K562 (cell line): ENCODE results near the gene PNPLA2. TPM values are rescaled to one million over a fixed set of nuclear protein-coding genes. Genes with fewer than 3 reads are reported as not detected.

Source experiments
- ATAC-seq: fragments of 200-7000 bp; cut with Tn5 transposase; 3 replicates; pipeline ENCODE4 v1.9.1; 2020; ENCODE audit warnings: moderate library complexity
- BruUV-seq: library from RNA; stranded (reverse); fragments of 400-500 nt; replicated peaks from 2 replicates; lab custom pipeline; 2021; lab: Mats Ljungman, UMichigan
- CTCF ChIA-PET: fragments of 300-600 bp; formaldehyde crosslinking; extraction: SDS; loops from one replicate; lab custom pipeline; 2021; ENCODE audit warnings: low intra/inter-chr PET ratio; lab: Yijun Ruan, JAX
- POLR2A ChIA-PET: fragments of 300-600, 350-650 bp; sonication (Branson Sonifier 250); formaldehyde crosslinking; extraction: SDS; loops from one replicate; lab custom pipeline; 2021; ENCODE audit warnings: antibody characterized with exemption, inconsistent platforms; lab: Yijun Ruan, JAX
- DNase-seq, 4 experiments: peaks; one replicate each; pipeline versions ENCODE4 v3.0.0 to v3.0.0-alpha.2; 2011 to 2018; ENCODE audit warnings: low spot score in 3 of 4, mixed read lengths in 3 of 4; ENCODE audit errors: extremely low read depth in 1 of 4
- FAIRE-seq: peaks from 2 replicates; lab custom pipeline; 2011; peaks lifted over from hg19 to GRCh38; lab: Jason Lieb, UNC
- H2AFZ ChIP-seq: 2 replicates; pipeline ENCODE4 v1.6.0; 2011; ENCODE audit warnings: low read depth, low read length, control low read depth, inconsistent platforms
- H3K27ac ChIP-seq: fragments of 200-600 bp; 3 replicates; pipeline ENCODE4 v1.8.0; 2011; ENCODE audit warnings: low read depth, mild to moderate bottlenecking, control low read depth, inconsistent platforms, low read length, moderate library complexity, mixed read lengths; ENCODE audit errors: extremely low read depth
- H3K27me3 ChIP-seq, 2 experiments: fragments of 300-600 bp in 1 of 2; 2 replicates in 1 of 2; 3 replicates in 1 of 2; pipeline versions ENCODE4 v1.6.0 to v1.8.0; 2011; ENCODE audit warnings: inconsistent platforms in 2 of 2, low read length in 2 of 2, mild to moderate bottlenecking in 1 of 2, mixed read lengths in 1 of 2, moderate library complexity in 1 of 2; ENCODE audit not compliant: control insufficient read depth in 2 of 2, insufficient read depth in 2 of 2
- H3K36me3 ChIP-seq: fragments of 300-600 bp; 3 replicates; pipeline ENCODE4 v1.8.0; 2011; ENCODE audit warnings: mild to moderate bottlenecking, low read length, inconsistent platforms; ENCODE audit not compliant: control insufficient read depth, insufficient read depth
- H3K4me1 ChIP-seq, 2 experiments: fragments of 200-600 bp in 1 of 2; replicated peaks in 1 of 2; 2 replicates in 1 of 2; 3 replicates in 1 of 2; pipeline versions ENCODE4 v1.5.1 to v1.8.0; 2011; ENCODE audit warnings: inconsistent platforms in 2 of 2, low read length in 2 of 2, mild to moderate bottlenecking in 1 of 2, mixed read lengths in 1 of 2, moderate library complexity in 1 of 2; ENCODE audit not compliant: control insufficient read depth in 2 of 2, insufficient read depth in 2 of 2
- H3K4me2 ChIP-seq: 2 replicates; pipeline ENCODE4 v1.6.1; 2011; ENCODE audit warnings: low read length, control low read depth, inconsistent platforms, mixed read lengths; ENCODE audit not compliant: insufficient read depth
- H3K4me3 ChIP-seq: fragments of 200-600 bp; sonication (generic), shearing (Covaris generic); 2 replicates; pipeline ENCODE4 v1.5.1; 2016; ENCODE audit warnings: control low read depth, inconsistent platforms
- H3K79me2 ChIP-seq: fragments of 200-600 bp; 3 replicates; pipeline ENCODE4 v1.8.0; 2011; ENCODE audit warnings: low read length, inconsistent platforms; ENCODE audit not compliant: control insufficient read depth, insufficient read depth
- H3K9ac ChIP-seq, 2 experiments: 2 replicates each; pipeline versions ENCODE4 v1.6.0 to v1.6.1; 2011; ENCODE audit warnings: low read depth in 2 of 2, low read length in 2 of 2, control low read depth in 1 of 2, inconsistent platforms in 1 of 2, mild to moderate bottlenecking in 1 of 2, mixed read lengths in 1 of 2; ENCODE audit not compliant: insufficient read depth in 1 of 2
- H3K9me1 ChIP-seq: one replicate; pipeline ENCODE4 v1.6.0; 2011; ENCODE audit warnings: inconsistent platforms, mild to moderate bottlenecking, low read length, moderate library complexity; ENCODE audit not compliant: control insufficient read depth, insufficient read depth
- H3K9me3 ChIP-seq: replicated peaks from 2 replicates; pipeline ENCODE4 v1.5.1; 2011; ENCODE audit warnings: low read depth, low read length, inconsistent platforms; ENCODE audit not compliant: control insufficient read depth, insufficient read depth
- H4K20me1 ChIP-seq: replicated peaks from 2 replicates; pipeline ENCODE4 v1.6.1; 2011; ENCODE audit warnings: low read length, inconsistent platforms, mixed read lengths; ENCODE audit not compliant: control insufficient read depth, insufficient read depth
- E2F3 ChIP-seq: fragments of 250-450 bp; sonication (Bioruptor Pico); IDR thresholded peaks from 2 replicates; pipeline ENCODE4 v1.4.0; 2020; ENCODE audit warnings: mild to moderate bottlenecking
- HCFC1 ChIP-seq: IDR thresholded peaks from 2 replicates; pipeline ENCODE4 v1.6.1; 2012; ENCODE audit warnings: low read depth, low read length, improper control_type of control experiment
- POLR2G ChIP-seq: fragments of 200-400 bp; formaldehyde crosslinking; IDR thresholded peaks from 2 replicates; pipeline ENCODE4 v1.6.1; 2017; ENCODE audit warnings: low read depth, mild to moderate bottlenecking, antibody characterized with exemption, low read length, moderate library complexity
- YY1 ChIP-seq, 3 experiments: IDR thresholded peaks; 2 replicates each; pipeline ENCODE4 v1.6.1; 2011; ENCODE audit warnings: low read length in 2 of 3, mild to moderate bottlenecking in 2 of 3, moderate library complexity in 2 of 3, borderline replicate concordance in 1 of 3, control low read depth in 1 of 3, low read depth in 1 of 3; ENCODE audit not compliant: insufficient read depth in 3 of 3, insufficient replicate concordance in 2 of 3, control insufficient read depth in 1 of 3, insufficient read length in 1 of 3; ENCODE audit errors: extremely low read depth in 1 of 3
- ZBTB7A ChIP-seq: IDR thresholded peaks from 2 replicates; pipeline ENCODE4 v1.6.1; 2011; ENCODE audit warnings: low read depth, mild to moderate bottlenecking, low read length, moderate library complexity, borderline replicate concordance; ENCODE audit not compliant: control insufficient read depth
- WGBS: fragments of 100-300 bp; shearing (Covaris generic); methylation state at CpG from one replicate; pipeline ENCODE4 v1.1.6; 2016; ENCODE audit warnings: low coverage, mixed read lengths; ENCODE audit not compliant: insufficient coverage; ENCODE audit errors: missing lambda C conversion rate; 5-methylcytosine and 5-hydroxymethylcytosine counted together
- in situ Hi-C: fragments of 300-500 bp; cut with MboI; formaldehyde crosslinking; loops from 4 replicates; pipeline ENCODE4 v1.15.0; 2018; ENCODE audit warnings: inconsistent platforms, mixed read lengths
- intact Hi-C: fragments of 100-400 bp; cut with micrococcal nuclease; formaldehyde crosslinking; loops from 2 replicates; pipeline ENCODE4 v1.14.2; 2022
- polyA plus RNA-seq, 8 experiments: library from polyadenylated mRNA; depleted of rRNA in 4 of 8; stranded (reverse) in 5 of 8; unstranded in 3 of 8; fragments of >200 nt; fragmentation: Nextera tagmentation in 2 of 8; fragmentation: Illumina TruSeq in 1 of 8; extraction: Ambion mirVana in 2 of 8; extraction: Trizol in 1 of 8; gene quantifications; 2 replicates each; pipeline versions ENCODE4 v1.2.1 to v1.2.3, GENCODE V29; 2011 to 2014; ENCODE audit warnings: inconsistent platforms in 1 of 8, missing spikeins in 1 of 8
- total RNA-seq, 7 experiments: library from RNA; depleted of rRNA in 6 of 7; stranded (reverse); fragments of >200 nt in 6 of 7; fragmentation: Illumina TruSeq in 2 of 7; extraction: Trizol in 2 of 7; gene quantifications; 2 replicates each; pipeline versions ENCODE4 v1.2.1 to v1.2.3, GENCODE V29; 2011 to 2021; ENCODE audit warnings: low replicate concordance in 1 of 7

The PNPLA2 gene
- total and polyA plus RNA-seq, 9 of the 15 experiments (the other 6 are each of a cell fraction or from before 2014, with no cell fraction given): 0.39 to 87.1 (median 8.4) TPM

DNA sequence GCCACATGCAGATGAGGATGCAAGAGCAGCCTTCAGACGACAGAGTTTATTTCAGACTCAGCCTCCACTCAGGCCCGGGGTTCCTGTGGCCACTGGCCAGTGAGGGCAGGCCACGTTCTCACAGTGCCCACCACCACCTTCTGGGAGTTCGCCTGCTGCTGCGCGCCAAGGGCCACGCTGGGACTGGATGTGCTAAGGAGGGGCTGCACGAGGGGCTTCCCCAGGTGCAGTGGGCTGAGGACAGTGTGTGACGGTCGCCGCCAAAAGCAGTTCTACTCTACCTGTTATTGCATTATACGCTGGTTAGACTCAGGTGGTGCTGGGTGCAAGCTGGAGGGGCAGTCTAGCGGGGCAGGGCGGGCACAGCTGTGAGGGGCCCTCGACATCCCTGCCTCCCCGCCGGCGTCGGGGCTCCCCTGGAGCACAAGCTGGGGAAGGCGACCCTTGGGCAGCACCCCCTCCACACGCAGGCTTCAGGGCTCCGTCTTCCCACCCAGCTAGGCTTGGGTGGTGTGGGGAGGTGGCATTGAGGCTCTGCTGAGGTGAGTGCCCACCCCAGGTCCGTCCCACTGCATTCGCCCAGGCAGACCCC is 31.5 kb upstream of the PNPLA2 start:
- H2AFZ ChIP-seq: no peak overlapping the region
- ChIA-PET POLR2A (interaction anchor here (0.6 to 1.1 kb wide), 3 partner anchors 18 to 85 kb away, joined by 3 to 4 read pairs (median 3); partner anchors contain the start of gene PIDD1), CTCF (no interaction called here)
- H3K9me3 ChIP-seq: no peaks in the 10 kb centered on the region
- 70% methylated on average over 16 of the region's 24 CpGs for WGBS
- no peaks in the 10 kb centered on the region for H3K27me3 ChIP-seq
- no peaks in the 10 kb centered on the region for H3K79me2 ChIP-seq
- H3K9ac ChIP-seq: peak overlapping the region in 1 of 2 experiments; percentile 58; a peak in 2 of 4 replicates
- in situ Hi-C loops (no loop called here), intact Hi-C loops (no loop called here)
- no peak overlapping the region for H3K4me3 ChIP-seq
- FAIRE-seq: no peak
- no peak overlapping the region for H3K27ac ChIP-seq
- TF ChIP-seq E2F3 (no peak), POLR2G (peak; percentile 66)
- TF ChIP-seq, all 486 proteins: peak for 1
- Histone ChIP-seq H3K4me1 (peaks cover 0 to 74% of the 10 kb centered on the region in 2 experiments; a peak in 2 of 5 replicates), H3K9me1 (peaks cover 3% of the 10 kb centered on the region), H3K36me3 (peaks cover 9% of the 10 kb centered on the region; the same call in 1 of the 3 replicates), H4K20me1 (no peaks in the 10 kb centered on the region), H3K4me2 (no peak overlapping the region)
- no TSS peak for BruUV-seq
- DNase-seq (no peak), ATAC-seq (no peak)

DNA sequence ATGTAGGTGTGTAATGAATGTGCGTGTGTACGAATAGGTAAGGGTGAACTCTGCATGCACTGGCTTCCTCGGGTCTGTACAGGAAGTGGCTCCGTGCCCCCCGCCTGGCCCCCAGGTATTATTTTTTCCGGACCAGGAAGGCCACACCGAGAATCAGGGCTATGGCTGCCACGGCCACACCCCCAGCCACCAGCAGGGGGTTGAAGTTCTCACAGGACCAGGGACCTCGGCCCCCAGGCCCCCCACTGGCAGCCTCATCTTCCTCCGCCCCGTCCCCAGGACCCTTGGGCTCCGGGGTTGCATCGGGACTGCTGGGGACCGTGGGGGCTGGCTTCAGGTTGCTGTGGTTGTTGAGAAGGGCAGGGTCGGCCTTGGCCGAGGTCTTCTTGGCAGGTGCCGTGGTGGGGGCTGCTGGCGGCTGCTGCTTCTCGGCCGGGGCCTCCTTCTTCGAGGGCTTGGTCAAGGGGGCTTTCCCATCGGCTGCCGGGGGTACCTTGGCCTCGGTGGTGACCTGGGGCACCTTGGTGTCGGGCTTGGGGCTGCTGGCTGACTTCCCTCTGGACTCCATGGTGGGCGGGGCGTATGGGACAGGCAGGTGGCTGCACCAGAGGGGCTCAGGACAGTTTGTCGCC is 30.6 kb upstream of the PNPLA2 start:
- Histone ChIP-seq H3K79me2 (no peaks in the 10 kb centered on the region), H3K4me3 (no peak overlapping the region), H4K20me1 (no peaks in the 10 kb centered on the region), H2AFZ (no peak overlapping the region), H3K27me3 (no peaks in the 10 kb centered on the region), H3K4me1 (peaks cover 0 to 69% of the 10 kb centered on the region in 2 experiments; a peak in 2 of 5 replicates), H3K4me2 (no peak overlapping the region), H3K27ac (no peak overlapping the region), H3K36me3 (peaks cover 14% of the 10 kb centered on the region; the same call in 1 of the 3 replicates), H3K9me3 (no peaks in the 10 kb centered on the region), H3K9me1 (peaks cover 3% of the 10 kb centered on the region), H3K9ac (no peak overlapping the region)
- ChIA-PET CTCF (no interaction called here), POLR2A (interaction anchor here (1.3 to 2.0 kb wide), 2 partner anchors 9 to 29 kb away, joined by 5 to 6 read pairs; no protein-coding TSS in a partner anchor)
- FAIRE-seq: no peak
- DNase-seq: no peak
- WGBS: 33% methylated on average over 25 of the region's 28 CpGs
- intact Hi-C loops: no loop called here
- in situ Hi-C loops: no loop called here
- ATAC-seq: no peak
- TF ChIP-seq ZBTB7A (0 out of 2 replicates have a peak, but pooled peaks have one; percentile 18), YY1 (IDR thresholded peaks at IDR 0.05; ENCODE audit: borderline replicate concordance in 1 of 3, control insufficient read depth in 1 of 3, extremely low read depth in 1 of 3, insufficient read depth in 3 of 3, insufficient read length in 1 of 3, insufficient replicate concordance in 2 of 3, low read depth in 1 of 3, low read length in 2 of 3) (peak in 1 of 3 experiments; percentile 28), POLR2G (peak; percentile 59), HCFC1 (no peak)
- no TSS peak for BruUV-seq
